SJCRH30 (cell line): Measurements from ENCODE around the gene SH2D1B. TPM values are rescaled to one million over a fixed set of nuclear protein-coding genes. Genes with fewer than 3 reads are reported as not detected.

Experiments used
- DNase-seq, 2 experiments: peaks; one replicate each; pipeline ENCODE4 v3.0.0-alpha.2; 2015 to 2020
- H3K27ac ChIP-seq: fragments of 250-450 bp; sonication (Bioruptor Pico); 2 replicates; pipeline ENCODE4 v1.5.1; 2020; ENCODE audit warnings: mild to moderate bottlenecking, moderate library complexity
- H3K27me3 ChIP-seq: fragments of 250-450 bp; sonication (Bioruptor Pico); 2 replicates; pipeline ENCODE4 v1.5.1; 2020; ENCODE audit warnings: mild to moderate bottlenecking, moderate library complexity
- H3K36me3 ChIP-seq: fragments of 250-450 bp; sonication (Bioruptor Pico); 2 replicates; pipeline ENCODE4 v1.5.1; 2020; ENCODE audit warnings: mild to moderate bottlenecking, moderate library complexity
- H3K4me1 ChIP-seq: fragments of 250-450 bp; sonication (Bioruptor Pico); 2 replicates; pipeline ENCODE4 v1.5.1; 2020; ENCODE audit warnings: mild to moderate bottlenecking, moderate library complexity
- H3K4me3 ChIP-seq: fragments of 250-450 bp; sonication (Bioruptor Pico); 2 replicates; pipeline ENCODE4 v1.5.1; 2020; ENCODE audit warnings: mild to moderate bottlenecking, moderate library complexity
- H3K9me3 ChIP-seq: fragments of 250-450 bp; sonication (Bioruptor Pico); replicated peaks from 2 replicates; pipeline ENCODE4 v1.5.1; 2020; ENCODE audit warnings: mild to moderate bottlenecking, moderate library complexity
- total RNA-seq: library from RNA; depleted of rRNA; stranded (reverse); fragments of >200 nt; shearing (Covaris generic); gene quantifications from 2 replicates; pipeline ENCODE4 v1.2.3, GENCODE V29; 2014

Gene SH2D1B
- total RNA-seq, 1 experiment from 2014 or later = not detected

DNA sequence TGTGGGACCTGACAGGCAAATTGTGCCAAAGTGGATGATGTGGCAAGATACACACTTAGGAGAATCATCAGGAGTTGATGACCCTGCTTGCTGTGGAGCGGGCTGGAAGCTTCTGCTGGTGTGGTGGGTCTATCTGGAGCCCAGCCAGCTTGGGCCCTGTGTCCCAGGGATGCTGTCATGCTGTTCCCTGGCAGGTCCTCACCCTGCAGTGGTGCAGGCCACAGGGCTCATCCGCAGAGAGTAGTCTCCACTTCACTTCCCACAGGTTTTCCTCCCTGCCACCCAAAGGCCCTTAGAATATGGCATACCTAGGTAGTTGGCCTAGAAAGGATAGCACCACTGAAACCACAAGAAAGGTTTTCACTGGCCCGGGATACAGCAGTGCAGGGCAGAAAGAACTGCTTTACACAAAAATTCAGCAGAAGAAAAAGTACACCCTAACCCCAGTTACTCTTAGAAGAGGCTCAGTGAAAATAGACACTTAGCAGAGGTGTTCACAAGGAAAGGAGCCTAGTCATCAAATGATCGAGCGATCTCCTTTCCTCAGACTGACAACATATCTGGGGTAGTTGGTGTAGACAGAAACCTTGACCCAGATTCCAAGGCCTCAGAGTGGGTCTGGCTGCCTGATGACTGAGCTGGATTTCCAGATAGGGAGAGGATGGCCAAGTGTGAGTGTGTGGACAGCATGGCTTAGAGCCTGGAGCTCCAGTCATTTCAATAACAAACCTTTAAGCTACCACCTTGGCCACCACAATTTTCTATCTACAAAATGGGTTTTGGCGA lies 31.7 kb downstream of the SH2D1B start:
- DNase-seq = no peak
- H3K4me1 ChIP-seq = no peaks in the 10 kb centered on the region
- no peaks in the 10 kb centered on the region for H3K9me3 ChIP-seq
- no peak overlapping the region for H3K27ac ChIP-seq
- no peak overlapping the region for H3K4me3 ChIP-seq
- H3K27me3 ChIP-seq = no peaks in the 10 kb centered on the region
- H3K36me3 ChIP-seq = no peaks in the 10 kb centered on the region

DNA sequence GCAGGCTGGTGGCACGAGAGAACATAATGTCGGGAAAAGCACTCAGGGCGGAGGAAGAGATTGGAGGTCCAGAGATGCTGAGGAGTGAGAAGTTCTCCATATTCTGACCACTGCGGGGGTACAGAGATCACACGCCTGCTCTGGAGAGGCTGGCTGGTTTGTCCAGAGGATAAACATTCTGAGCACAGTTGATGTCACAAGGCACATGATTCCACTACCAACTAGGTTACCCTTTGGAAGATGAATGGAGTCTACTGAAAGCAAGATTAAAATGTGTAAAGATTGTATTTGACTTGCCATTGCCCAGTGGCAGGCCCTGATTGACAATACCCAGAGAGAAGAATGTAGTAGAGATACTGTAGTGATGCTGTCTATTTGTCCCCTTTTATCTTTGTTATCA lies 35.2 kb downstream of the SH2D1B start, which contains the start of gene SPATA46:
Gene SPATA46 (minus strand): TSS at position 164 of the 400 bp plus-strand sequence. CDS start 64 bp downstream, at position 100.
- no peaks in the 10 kb centered on the region for H3K27me3 ChIP-seq
- DNase-seq = no peak
- no peak within 1 kb of the TSS for H3K4me3 ChIP-seq
- H3K4me1 ChIP-seq = peaks cover 18% of the 10 kb centered on the region
- no peak within 1 kb of the TSS for H3K27ac ChIP-seq
- H3K36me3 ChIP-seq = no peaks in the 10 kb centered on the region
- H3K9me3 ChIP-seq = no peaks in the 10 kb centered on the region

DNA sequence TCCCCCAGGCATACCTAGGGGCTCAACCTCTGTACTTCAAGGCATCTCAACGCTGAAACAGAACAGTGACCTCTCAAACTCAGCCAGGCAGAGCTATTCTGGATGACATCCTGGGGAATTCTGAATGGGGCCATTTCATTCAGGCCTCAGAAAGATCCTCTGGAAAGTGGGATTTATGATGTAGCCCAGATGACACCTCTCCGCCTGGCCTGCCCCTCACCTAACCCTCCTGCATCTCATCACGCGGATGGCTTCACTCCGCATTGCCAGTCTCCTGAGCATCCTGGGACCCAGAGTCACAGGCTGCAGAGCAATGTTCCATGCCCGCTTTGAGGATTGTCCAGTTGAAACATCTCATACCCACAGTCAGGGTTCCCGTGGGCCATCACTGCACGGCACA lies 36.5 kb downstream of the SH2D1B start:
- H3K4me3 ChIP-seq = no peak overlapping the region

DNA sequence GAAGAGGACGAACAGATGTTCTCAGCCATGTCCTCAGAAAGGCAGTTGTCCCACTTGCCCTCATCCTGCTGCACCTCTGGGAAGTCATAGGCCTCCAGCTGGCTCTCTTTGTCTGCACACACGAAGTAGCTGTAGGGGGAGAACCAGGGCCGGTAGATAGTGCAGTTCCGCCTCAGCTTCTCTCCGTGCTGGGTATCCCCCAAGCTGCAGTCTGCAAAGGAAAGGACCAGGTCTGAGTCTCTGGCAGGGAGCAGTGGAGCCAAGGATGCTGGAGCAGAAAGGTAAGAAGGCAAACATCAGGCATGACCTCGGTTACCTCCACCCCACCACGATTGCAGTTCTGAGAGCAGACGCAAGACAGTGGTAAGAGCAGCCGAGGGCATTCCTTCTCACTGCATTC lies 37.5 kb downstream of the SH2D1B start:
- H3K4me1 ChIP-seq = peaks cover 19% of the 10 kb centered on the region
- no peaks in the 10 kb centered on the region for H3K27me3 ChIP-seq
- no peaks in the 10 kb centered on the region for H3K36me3 ChIP-seq
- DNase-seq = no peak
- no peak overlapping the region for H3K27ac ChIP-seq
- H3K4me3 ChIP-seq = no peak overlapping the region
- no peaks in the 10 kb centered on the region for H3K9me3 ChIP-seq

More for the DNA sequence above, 36.5 kb downstream of the SH2D1B start:
- no peak overlapping the region for H3K27ac ChIP-seq
- no peaks in the 10 kb centered on the region for H3K9me3 ChIP-seq
- no peak for DNase-seq
- no peaks in the 10 kb centered on the region for H3K27me3 ChIP-seq
- H3K4me1 ChIP-seq = peaks cover 19% of the 10 kb centered on the region
- no peaks in the 10 kb centered on the region for H3K36me3 ChIP-seq

DNA sequence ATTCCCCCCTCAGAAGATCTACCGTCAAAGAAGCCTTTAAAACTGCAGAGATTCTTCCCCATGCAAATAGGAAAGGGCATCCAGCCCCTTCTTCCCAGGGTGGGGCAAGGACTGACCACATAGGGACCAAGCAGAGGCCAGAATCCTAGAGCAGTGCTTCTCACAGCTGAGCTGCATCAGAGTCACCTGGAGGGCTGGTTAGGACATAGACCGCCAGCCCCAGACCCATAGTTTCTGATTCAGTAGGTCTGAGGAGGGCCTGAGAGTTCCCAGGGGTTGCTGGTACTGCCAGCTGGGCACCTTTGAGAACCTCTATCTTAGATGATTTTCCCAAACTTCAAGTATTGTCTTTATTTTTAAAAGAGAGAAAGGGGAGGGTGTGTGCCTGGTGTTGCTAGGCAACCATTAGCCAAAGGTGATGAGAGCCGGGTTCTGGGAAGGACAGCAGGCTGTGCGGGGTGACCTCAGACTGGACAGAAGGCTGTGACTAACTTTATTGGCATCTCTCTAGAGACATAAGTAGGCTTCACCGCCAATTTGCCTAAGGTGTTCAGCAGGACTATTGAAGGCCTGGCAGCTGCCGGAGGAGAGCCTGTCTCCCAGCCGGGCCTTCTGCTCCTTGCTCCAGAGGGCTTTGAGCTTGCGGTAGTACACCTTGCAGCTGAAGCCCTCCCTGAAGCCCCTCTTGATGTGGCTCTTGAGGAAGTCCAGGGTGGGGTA lies 38.2 kb downstream of the SH2D1B start:
- Histone ChIP-seq H3K9me3 (no peaks in the 10 kb centered on the region), H3K27ac (no peak overlapping the region), H3K4me1 (peaks cover 19% of the 10 kb centered on the region), H3K36me3 (no peaks in the 10 kb centered on the region), H3K27me3 (no peaks in the 10 kb centered on the region), H3K4me3 (no peak overlapping the region)
- peak; percentile 38 to 42 for DNase-seq

- Histone ChIP-seq H3K27ac (no peak overlapping the region), H3K4me1 (peaks cover 19% of the 10 kb centered on the region), H3K36me3 (no peaks in the 10 kb centered on the region), H3K9me3 (no peaks in the 10 kb centered on the region), H3K4me3 (no peak overlapping the region), H3K27me3 (no peaks in the 10 kb centered on the region)
- DNase-seq = no peak
These were observed 38.9 kb downstream of the SH2D1B start for GRCh38 chr1:162373072-162373427.

- Histone ChIP-seq H3K4me3 (no peak overlapping the region), H3K9me3 (no peaks in the 10 kb centered on the region), H3K4me1 (peaks cover 19% of the 10 kb centered on the region), H3K27me3 (no peaks in the 10 kb centered on the region), H3K36me3 (no peaks in the 10 kb centered on the region), H3K27ac (no peak overlapping the region)
- no peak for DNase-seq
These were observed 39.5 kb downstream of the SH2D1B start for GRCh38 chr1:162372159-162373071.

- no peaks in the 10 kb centered on the region for H3K27me3 ChIP-seq
- H3K36me3 ChIP-seq = no peaks in the 10 kb centered on the region
- DNase-seq = no peak
- H3K4me3 ChIP-seq = no peak overlapping the region
- H3K27ac ChIP-seq = no peak overlapping the region
- H3K9me3 ChIP-seq = no peaks in the 10 kb centered on the region
- peaks cover 19% of the 10 kb centered on the region for H3K4me1 ChIP-seq
These were observed 40.3 kb downstream of the SH2D1B start for GRCh38 chr1:162371611-162372010.

GRCh38 chr1:162370721-162371120 lies 41.2 kb downstream of the SH2D1B start:
- Histone ChIP-seq H3K9me3 (no peaks in the 10 kb centered on the region), H3K27ac (no peak overlapping the region), H3K4me3 (no peak overlapping the region), H3K4me1 (peaks cover 19% of the 10 kb centered on the region), H3K27me3 (no peaks in the 10 kb centered on the region), H3K36me3 (no peaks in the 10 kb centered on the region)
- no peak for DNase-seq

- Histone ChIP-seq H3K27ac (no peak overlapping the region), H3K36me3 (no peaks in the 10 kb centered on the region), H3K4me3 (no peak overlapping the region), H3K4me1 (peaks cover 19% of the 10 kb centered on the region), H3K27me3 (no peaks in the 10 kb centered on the region), H3K9me3 (no peaks in the 10 kb centered on the region)
- DNase-seq = no peak
These were observed 41.8 kb downstream of the SH2D1B start for GRCh38 chr1:162370161-162370560.

- no peak for DNase-seq
- Histone ChIP-seq H3K27me3 (no peaks in the 10 kb centered on the region), H3K4me3 (no peak overlapping the region), H3K9me3 (no peaks in the 10 kb centered on the region), H3K36me3 (no peaks in the 10 kb centered on the region), H3K27ac (no peak overlapping the region), H3K4me1 (peaks cover 19% of the 10 kb centered on the region)
These were observed 42.4 kb downstream of the SH2D1B start for GRCh38 chr1:162369571-162369970.

GRCh38 chr1:162368451-162368850 lies 43.5 kb downstream of the SH2D1B start:
- Histone ChIP-seq H3K27me3 (no peaks in the 10 kb centered on the region), H3K4me1 (peaks cover 14% of the 10 kb centered on the region), H3K9me3 (no peaks in the 10 kb centered on the region), H3K36me3 (no peaks in the 10 kb centered on the region), H3K27ac (no peak overlapping the region), H3K4me3 (no peak overlapping the region)
- no peak for DNase-seq

DNA sequence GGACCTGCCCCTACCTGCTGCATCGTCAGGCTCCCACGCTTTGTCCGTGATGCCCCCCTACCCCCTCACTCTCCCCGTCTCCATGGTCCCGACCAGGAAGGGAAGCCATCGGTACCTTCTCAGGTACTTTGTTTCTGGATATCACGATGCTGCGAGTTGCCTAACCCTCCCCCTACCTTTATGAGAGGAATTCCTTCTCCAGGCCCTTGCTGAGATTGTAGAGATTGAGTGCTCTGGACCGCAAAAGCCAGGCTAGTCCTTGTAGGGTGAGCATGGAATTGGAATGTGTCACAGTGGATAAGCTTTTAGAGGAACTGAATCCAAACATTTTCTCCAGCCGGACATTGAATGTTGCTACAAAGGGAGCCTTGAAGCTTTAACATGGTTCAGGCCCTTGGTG lies 44.2 kb downstream of the SH2D1B start:
- Histone ChIP-seq H3K36me3 (no peaks in the 10 kb centered on the region), H3K4me3 (no peak overlapping the region), H3K27ac (no peak overlapping the region), H3K27me3 (no peaks in the 10 kb centered on the region), H3K9me3 (no peaks in the 10 kb centered on the region), H3K4me1 (peaks cover 14% of the 10 kb centered on the region)
- no peak for DNase-seq

DNA sequence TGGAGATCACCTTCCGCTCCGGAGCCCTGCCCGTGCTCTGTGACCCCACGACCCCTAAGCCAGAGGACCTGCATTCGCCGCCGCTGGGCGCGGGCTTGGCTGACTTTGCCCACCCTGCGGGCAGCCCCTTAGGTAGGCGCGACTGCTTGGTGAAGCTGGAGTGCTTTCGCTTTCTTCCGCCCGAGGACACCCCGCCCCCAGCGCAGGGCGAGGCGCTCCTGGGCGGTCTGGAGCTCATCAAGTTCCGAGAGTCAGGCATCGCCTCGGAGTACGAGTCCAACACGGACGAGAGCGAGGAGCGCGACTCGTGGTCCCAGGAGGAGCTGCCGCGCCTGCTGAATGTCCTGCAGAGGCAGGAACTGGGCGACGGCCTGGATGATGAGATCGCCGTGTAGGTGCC lies 44.9 kb downstream of the SH2D1B start:
- H3K9me3 ChIP-seq = no peaks in the 10 kb centered on the region
- no peaks in the 10 kb centered on the region for H3K27me3 ChIP-seq
- DNase-seq = no peak
- no peak overlapping the region for H3K4me3 ChIP-seq
- no peak overlapping the region for H3K27ac ChIP-seq
- peaks cover 8% of the 10 kb centered on the region for H3K4me1 ChIP-seq
- no peaks in the 10 kb centered on the region for H3K36me3 ChIP-seq

GRCh38 chr1:162366671-162367070 lies 45.3 kb downstream of the SH2D1B start:
- DNase-seq = no peak
- H3K36me3 ChIP-seq = no peaks in the 10 kb centered on the region
- peaks cover 4% of the 10 kb centered on the region; the same call in 1 of the 2 replicates for H3K4me1 ChIP-seq
- no peaks in the 10 kb centered on the region for H3K9me3 ChIP-seq
- no peak overlapping the region for H3K27ac ChIP-seq
- no peaks in the 10 kb centered on the region for H3K27me3 ChIP-seq
- no peak overlapping the region for H3K4me3 ChIP-seq
